Ovary (tissue), 9 donors: ENCODE results near the gene WDR36. TPM values are rescaled to one million over a fixed set of nuclear protein-coding genes. Genes with fewer than 3 reads are reported as not detected.

ENCODE experiments used
- DNase-seq, 5 donors: peaks; one replicate each; pipeline ENCODE4 v3.0.0-alpha.2; 2019 to 2020
- H3K27ac ChIP-seq, 2 donors: fragments of 200-600 bp; one replicate each; pipeline versions ENCODE4 v1.5.1 to v1.8.0; 2019 to 2022
- H3K27me3 ChIP-seq: fragments of 200-600 bp; one replicate; pipeline ENCODE4 v1.8.0; 2022
- H3K36me3 ChIP-seq: fragments of 200-600 bp; sonication (generic); one replicate; pipeline ENCODE4 v1.5.1; 2019
- H3K4me1 ChIP-seq: one replicate; pipeline ENCODE4 v1.8.1; 2013; ENCODE audit warnings: mild to moderate bottlenecking, moderate library complexity; ENCODE audit not compliant: insufficient read depth
- H3K4me3 ChIP-seq: fragments of 200-600 bp; sonication (generic); one replicate; pipeline ENCODE4 v1.5.1; 2017
- H3K9me3 ChIP-seq, 2 donors: fragments of 200-600 bp in 1 of 2; sonication (generic) in 1 of 2; one replicate each; pipeline versions ENCODE4 v1.5.1 to v1.8.1; 2013 to 2019; ENCODE audit warnings: mild to moderate bottlenecking in 1 of 2, moderate library complexity in 1 of 2
- EP300 ChIP-seq: sonication (generic); formaldehyde crosslinking; IDR thresholded peaks from one replicate; pipeline ENCODE4 v1.6.1; 2017; ENCODE audit warnings: antibody characterized with exemption
- POLR2A ChIP-seq: fragments of 450-650 bp; IDR thresholded peaks from one replicate; pipeline ENCODE4 v1.6.1; 2017; ENCODE audit warnings: antibody characterized with exemption, mild to moderate bottlenecking, moderate library complexity
- WGBS, 3 donors: extraction: QIAGEN DNeasy Blood & Tissue Kit in 1 of 3; methylation state at CpG; one replicate each; pipeline versions ENCODE4 v1.1.5 to v1.1.7; 2013 to 2017; 5-methylcytosine and 5-hydroxymethylcytosine counted together
- intact Hi-C, 4 donors: fragments of 100-400 bp; cut with DNase I; formaldehyde crosslinking; loops; one replicate each; pipeline versions ENCODE4 v1.11.0 to v1.15.1; 2022 to 2023
- polyA plus RNA-seq, 2 donors: library from polyadenylated mRNA; stranded (reverse); fragments of 200-250 nt in 1 of 2; fragments of 350-450 nt in 1 of 2; fragmentation: Illumina TruSeq in 1 of 2; extraction: RNeasy Lipid Tissue Mini Kit (QIAGEN cat#74804) in 1 of 2; gene quantifications; one replicate each; pipeline ENCODE4 v1.2.3, GENCODE V29; 2013 to 2014
- total RNA-seq, 7 donors: library from RNA; depleted of rRNA in 2 of 7; stranded (reverse); fragments of >200 nt in 2 of 7; fragmentation: NEBNext Ultra II Directional in 3 of 7; extraction: Animal tissue kit (Norgen Biotek cat#: 25700) in 3 of 7; gene quantifications; one replicate each; pipeline versions ENCODE4 v1.1.0 to v1.2.4, GENCODE V29; 2016 to 2023
- TF ChIP-seq, protein P1 (sequence below), 3 donors: fragments of 450-650 bp in 2 of 3; fragments of 200-600 bp in 1 of 3; IDR thresholded peaks; one replicate each; pipeline versions ENCODE4 v1.5.1 to v1.8.0; 2016 to 2022; ENCODE audit warnings: antibody characterized with exemption in 3 of 3, mild to moderate bottlenecking in 1 of 3
- donor health status: DM: no; HTN: no; CAD: no; lungs with moderate emphysema.
- donor health status: DM: no; HTN: no; CAD: no.
- donor health status: Bipolar disorder and iron deficiency.
- donor health status: DM: yes; HTN: yes; CAD: no.
- donor health status: DM: no; HTN: no; CAD: no.
- donor health status: DM: yes; HTN: yes; CAD: no.

Gene WDR36
- total and polyA plus RNA-seq, 9 donors: 7.0 to 36.9 (median 24.9) TPM

DNA sequence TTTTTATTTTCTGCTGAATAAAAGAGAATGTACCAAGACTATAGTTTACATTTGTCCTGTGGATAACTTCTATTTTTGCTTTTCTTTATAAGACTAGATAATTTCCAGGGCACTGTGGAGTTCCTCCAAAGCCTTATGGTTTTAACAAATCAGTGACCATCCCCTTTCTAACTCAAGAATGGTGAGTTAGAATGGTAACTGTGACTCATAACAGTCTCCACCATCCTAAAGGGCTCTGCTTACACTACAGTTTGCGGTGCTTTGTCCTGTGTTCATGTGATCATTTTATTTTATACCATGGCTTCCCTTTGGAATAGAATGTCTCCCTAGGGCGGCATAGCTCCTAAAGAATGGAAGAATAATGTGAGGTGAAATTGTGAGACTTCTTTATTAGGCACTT is 30.2 kb downstream of the WDR36 start:
- Histone ChIP-seq H3K9me3 (no peaks in the 10 kb centered on the region), H3K36me3 (no peaks in the 10 kb centered on the region), H3K4me3 (no peak overlapping the region), H3K4me1 (no peaks in the 10 kb centered on the region), H3K27ac (no peak overlapping the region), H3K27me3 (no peaks in the 10 kb centered on the region)
- intact Hi-C loops: no loop called here
- 45 to 99% (median 71%) methylated on average over 2 of the region's 2 CpGs for WGBS, 3 donors
- DNase-seq: no peak
- TF ChIP-seq, protein P1, sequence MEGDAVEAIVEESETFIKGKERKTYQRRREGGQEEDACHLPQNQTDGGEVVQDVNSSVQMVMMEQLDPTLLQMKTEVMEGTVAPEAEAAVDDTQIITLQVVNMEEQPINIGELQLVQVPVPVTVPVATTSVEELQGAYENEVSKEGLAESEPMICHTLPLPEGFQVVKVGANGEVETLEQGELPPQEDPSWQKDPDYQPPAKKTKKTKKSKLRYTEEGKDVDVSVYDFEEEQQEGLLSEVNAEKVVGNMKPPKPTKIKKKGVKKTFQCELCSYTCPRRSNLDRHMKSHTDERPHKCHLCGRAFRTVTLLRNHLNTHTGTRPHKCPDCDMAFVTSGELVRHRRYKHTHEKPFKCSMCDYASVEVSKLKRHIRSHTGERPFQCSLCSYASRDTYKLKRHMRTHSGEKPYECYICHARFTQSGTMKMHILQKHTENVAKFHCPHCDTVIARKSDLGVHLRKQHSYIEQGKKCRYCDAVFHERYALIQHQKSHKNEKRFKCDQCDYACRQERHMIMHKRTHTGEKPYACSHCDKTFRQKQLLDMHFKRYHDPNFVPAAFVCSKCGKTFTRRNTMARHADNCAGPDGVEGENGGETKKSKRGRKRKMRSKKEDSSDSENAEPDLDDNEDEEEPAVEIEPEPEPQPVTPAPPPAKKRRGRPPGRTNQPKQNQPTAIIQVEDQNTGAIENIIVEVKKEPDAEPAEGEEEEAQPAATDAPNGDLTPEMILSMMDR (IDR thresholded peaks at IDR 0.05): no peak
- TF ChIP-seq POLR2A (no peak), EP300 (no peak)

DNA sequence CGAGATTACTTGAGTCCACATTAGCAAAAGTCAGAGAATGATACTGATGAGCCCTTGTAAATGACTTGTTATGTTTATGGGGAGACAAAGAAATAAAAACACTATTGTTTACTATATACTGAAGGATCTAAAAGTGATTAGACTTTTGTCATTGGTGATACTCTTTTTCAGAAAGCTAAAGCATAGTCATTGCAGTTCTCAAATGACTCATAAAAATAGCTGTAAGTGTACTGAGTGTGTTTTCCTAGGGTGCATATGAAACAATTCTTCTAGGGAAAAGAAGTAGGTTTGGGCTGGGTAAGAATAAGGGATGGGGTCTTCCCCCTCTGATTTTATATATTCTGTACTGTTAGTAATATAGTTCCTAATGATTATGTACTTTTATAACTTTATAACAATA is 32.6 kb downstream of the WDR36 start:
- WGBS, 3 donors: 39 to 79% (median 43%) methylated on average over 1 of the region's 1 CpG
- Histone ChIP-seq H3K4me1 (no peaks in the 10 kb centered on the region), H3K27ac (no peak overlapping the region), H3K9me3 (no peaks in the 10 kb centered on the region), H3K27me3 (no peaks in the 10 kb centered on the region), H3K4me3 (no peak overlapping the region), H3K36me3 (no peaks in the 10 kb centered on the region)
- intact Hi-C loops: no loop called here
- no peak for DNase-seq
- TF ChIP-seq, protein P1 (IDR thresholded peaks at IDR 0.05): no peak

DNA sequence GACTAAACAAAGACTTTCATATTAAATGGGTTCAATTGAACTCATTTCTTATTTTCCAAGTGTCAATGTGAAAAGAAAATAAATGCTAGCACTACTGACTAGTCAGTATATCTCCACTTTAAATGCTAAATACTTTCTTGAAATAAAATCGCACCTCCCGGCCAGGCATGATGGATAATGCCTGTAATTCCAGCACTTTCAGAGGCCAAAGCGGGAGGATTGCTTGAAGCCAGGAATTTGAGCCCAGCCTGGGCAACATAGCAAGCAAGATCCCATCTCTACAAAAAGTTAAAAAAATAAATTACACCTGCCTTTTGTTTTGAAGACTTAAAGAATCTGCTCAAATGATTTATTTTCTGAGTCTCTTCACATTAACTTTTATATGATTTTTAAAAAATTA is 34.7 kb downstream of the WDR36 start:
- TF ChIP-seq, protein P1 (IDR thresholded peaks at IDR 0.05): no peak
- TF ChIP-seq EP300 (no peak), POLR2A (no peak)
- no peak overlapping the region for H3K27ac ChIP-seq
- intact Hi-C loops: no loop called here
- H3K27me3 ChIP-seq: no peaks in the 10 kb centered on the region
- H3K4me1 ChIP-seq: peaks cover under 1% of the 10 kb centered on the region
- 85 to 91% (median 85%) methylated on average over 3 of the region's 3 CpGs for WGBS, 3 donors
- H3K36me3 ChIP-seq: no peaks in the 10 kb centered on the region
- no peaks in the 10 kb centered on the region for H3K9me3 ChIP-seq
- DNase-seq: no peak
- H3K4me3 ChIP-seq: no peak overlapping the region

DNA sequence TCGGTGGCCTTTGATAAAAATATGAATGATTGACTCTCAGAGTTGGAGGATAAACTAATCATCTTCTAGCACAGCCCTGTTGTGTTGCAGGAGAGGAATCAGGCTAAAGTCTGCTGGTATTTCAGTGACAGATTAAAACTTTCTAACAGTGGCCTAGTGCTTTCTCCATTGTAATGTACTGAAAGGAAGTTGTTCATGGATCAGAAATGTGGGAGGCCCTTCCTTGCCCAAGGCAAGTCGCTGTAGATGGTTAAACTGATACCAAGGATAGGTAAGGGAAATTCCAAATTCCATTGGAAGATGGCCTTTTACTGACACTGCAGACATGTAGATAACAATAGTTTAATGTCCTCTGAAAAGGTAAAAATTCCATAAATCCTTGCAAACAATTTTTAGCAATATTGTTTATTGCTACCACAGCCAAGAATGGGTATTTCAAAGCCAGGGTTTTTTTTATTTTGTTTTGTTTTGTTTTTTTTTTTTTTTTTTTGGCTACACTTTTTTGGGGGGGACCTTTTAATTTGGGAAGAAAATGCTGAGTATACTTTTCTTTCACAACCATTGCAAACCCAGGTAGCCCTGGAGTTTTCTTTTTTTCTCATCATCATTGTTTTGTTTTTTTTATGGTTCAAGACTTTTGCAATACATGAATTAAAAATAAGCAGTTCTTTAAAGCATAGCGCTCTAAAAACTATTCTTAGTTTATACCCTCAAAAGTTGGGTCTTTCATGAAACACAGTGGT is 35.5 kb downstream of the WDR36 start:
- Histone ChIP-seq H3K36me3 (no peaks in the 10 kb centered on the region), H3K4me1 (peaks cover 3% of the 10 kb centered on the region), H3K9me3 (no peaks in the 10 kb centered on the region), H3K27ac (no peak overlapping the region), H3K4me3 (no peak overlapping the region), H3K27me3 (no peaks in the 10 kb centered on the region)
- intact Hi-C loops: no loop called here
- TF ChIP-seq POLR2A (no peak), EP300 (no peak)
- TF ChIP-seq, protein P1 (IDR thresholded peaks at IDR 0.05): no peak
- 81 to 91% (median 89%) methylated on average over 3 of the region's 3 CpGs for WGBS, 3 donors
- DNase-seq: no peak
